ENCODE measurements around the gene DHRS1.
"Not testable (repeated sequence)": the region's sequence is repeated elsewhere in the genome, so short reads cannot be mapped to it uniquely, and the experiment has no call there.

The DHRS1 gene

DNA sequence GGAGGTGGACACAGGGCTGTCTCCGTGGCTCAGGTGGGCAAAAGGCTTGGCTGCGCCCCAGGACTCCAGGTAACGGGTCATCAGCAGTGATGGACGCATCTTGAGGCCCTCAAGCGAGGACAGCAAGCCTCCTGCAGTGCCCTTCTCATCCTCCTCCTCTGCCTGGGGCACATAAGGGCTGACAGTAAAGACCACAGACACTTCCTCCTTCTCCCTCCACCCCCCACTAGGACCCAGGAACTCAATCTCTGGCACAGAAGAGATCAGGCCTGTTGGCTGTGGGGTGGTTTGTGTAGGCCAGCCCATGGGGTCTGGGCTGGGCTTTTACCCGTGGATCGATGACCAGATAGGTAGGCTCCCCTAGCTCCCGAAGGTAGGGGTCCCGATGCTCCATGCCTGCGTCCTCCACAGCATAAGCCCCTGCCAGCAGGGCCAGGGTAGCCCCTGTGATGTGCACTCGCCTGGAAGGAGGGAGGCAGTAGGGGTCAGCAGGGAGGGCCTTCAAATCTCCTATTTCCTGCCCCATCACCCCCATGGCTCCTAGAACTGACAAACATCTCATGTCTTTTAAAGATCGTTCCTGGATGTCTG, 29.6 kb upstream of the DHRS1 start:
- peak in 2 of 10 donors; percentile 42 to 61 for DNase-seq
- intact Hi-C loops (cut with DNase I): no loop called here

DNA sequence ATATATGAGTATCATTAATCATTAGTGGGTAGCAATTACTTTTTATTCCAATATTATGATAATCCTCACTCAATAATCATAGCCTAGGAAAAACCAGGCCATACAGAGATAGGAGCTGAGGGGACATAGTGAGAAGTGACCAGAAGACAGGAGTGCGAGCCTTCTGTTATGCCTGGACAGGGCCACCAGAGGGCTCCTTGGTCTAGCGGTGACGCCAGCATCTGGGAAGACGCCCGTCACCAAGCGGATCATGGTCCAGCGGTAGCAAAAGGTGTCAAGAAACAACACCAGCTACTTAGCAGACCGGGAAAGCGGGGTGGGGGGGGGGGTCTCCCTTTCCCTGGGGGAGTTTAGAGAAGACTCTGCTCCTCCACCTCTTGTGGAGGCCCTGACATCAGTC, 28.3 kb upstream of the DHRS1 start:
- intact Hi-C loops (cut with DNase I): not testable (repeated sequence)
- DNase-seq: peak in 9 of 10 donors; percentile 54 to 94 (median 63)

DNA sequence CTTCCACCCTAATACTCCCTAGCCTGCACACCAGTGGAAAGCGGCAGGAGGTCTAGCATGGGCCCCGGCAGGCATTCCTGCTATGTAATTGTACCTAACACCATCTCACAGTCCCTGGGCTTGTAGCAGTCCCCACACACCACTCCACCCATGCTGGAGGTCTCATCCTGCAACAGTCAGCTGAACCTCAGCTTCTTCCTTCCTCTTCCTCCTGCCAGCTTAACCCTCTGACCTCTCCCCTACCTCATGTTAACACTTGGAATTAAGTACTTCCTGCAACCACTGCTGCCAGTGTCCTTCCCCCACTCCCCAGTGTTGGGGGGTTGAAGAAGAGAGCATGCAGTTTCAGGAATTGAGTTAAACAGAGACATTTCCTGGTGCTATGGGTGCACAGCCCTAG, 27.7 kb upstream of the DHRS1 start:
- peak in 2 of 10 donors; percentile 65 to 68 for DNase-seq
- intact Hi-C loops (cut with DNase I): no loop called here

DNA sequence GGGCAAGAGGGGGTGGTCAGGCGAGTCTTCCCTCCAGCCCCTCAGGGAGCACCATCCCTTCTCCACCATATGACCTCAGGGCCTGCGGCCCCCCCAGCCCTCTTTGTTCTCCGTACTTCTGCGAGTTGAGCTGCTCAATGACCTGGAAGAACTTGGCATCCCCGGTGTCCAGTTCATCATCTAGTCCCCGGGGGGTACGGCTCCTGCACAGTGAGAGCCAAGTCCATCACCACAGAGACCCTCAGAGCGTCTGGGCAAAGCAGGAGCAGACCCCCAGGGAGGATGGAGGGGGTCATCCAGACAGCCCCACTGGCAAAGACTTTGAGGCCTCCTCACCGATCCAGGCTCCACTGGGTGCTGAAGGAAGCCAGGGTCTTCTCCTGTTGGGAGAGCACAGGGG, 26.4 kb upstream of the DHRS1 start:
- peak in 2 of 10 donors; percentile 17 to 62 for DNase-seq
- intact Hi-C loops (cut with DNase I): no loop called here

DNA sequence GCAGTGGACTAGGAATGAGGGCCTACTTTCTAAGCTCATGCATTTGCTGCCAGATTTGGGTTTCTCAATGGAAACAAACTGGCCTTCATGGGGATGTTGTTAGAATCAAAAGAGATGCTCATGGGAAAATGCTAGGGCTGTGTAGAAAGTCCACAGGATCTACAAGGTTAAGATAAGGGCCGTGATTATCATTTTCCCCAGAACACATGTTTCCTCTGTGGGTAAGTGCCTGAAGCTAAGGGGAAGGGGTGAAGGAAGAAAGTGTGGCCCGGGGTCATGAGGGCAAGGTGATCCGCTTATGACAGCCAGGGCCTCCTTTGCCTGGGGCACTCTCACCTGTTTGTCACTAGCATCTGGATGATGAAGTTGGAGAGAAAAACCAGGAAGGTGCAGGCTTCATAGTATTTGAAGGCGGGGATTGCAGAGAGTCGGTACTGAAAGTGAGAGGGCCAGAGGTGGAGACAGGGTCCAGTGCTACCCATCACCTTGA, 25.5 kb upstream of the DHRS1 start:
- DNase-seq: peak in 2 of 10 donors; percentile 14 to 33
- intact Hi-C loops (cut with DNase I): no loop called here

DNA sequence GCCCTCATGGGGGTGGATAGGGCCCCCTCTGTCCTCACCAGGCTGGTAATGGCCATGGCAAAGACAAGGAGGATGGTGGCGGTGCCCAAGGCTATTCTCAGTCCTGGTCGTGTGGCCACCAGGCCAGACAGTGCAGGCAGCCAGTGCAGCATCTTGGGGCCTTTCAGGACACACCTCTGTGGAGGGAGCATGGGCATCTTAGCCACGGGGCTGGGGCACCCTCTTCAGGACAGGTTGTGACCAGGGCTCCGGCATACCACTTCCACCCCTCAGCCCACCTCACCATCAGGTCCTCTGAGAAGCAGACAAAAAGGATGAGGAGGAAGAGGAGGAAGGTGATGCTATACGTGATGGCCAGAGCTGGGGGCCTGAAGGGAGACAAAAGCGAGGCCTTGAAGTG, 24.4 kb upstream of the DHRS1 start:
- intact Hi-C loops (cut with DNase I): no loop called here
- DNase-seq: peak in 2 of 10 donors; percentile 69 to 74

DNA sequence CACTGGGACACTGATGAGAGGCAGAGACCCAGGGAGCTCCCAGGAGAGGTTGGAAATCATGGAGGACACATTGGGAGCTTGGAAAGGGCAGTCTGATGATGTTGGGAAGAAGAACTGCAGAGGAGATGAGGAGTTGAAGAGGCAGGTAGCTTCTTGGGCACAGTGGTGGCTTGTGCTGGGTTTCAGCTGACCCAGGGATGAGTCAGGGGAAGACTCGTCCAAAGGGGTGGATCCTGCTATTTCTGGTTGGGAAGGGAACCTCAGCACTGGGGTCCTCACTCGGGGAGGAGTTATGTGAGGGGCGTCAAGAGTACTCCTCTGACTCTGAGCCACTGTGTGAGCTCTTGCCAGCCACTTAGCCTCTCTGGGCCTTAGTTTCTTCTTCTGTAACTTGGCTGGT, 23.8 kb upstream of the DHRS1 start:
- intact Hi-C loops (cut with DNase I): no loop called here

DNA sequence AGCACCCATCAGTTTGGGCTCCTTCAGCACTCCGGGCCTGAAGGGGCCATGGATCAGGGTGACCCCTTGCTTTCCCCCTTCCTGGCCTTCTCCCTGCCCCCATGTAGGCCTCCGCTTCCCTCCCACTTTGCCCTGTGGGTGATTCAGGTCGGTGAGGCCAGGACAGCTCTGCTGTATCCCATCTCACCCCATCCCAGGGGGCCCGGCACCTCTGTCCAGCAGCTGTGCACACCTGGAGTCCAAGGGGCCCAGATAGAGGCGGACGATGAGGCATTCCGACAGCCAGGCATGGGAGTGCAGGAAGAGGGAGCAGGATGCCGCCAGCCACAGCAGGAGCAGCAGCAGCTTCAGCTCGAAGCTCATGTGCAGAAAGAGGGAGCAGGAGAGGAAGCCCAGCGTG, 23.1 kb upstream of the DHRS1 start:
- peak in 2 of 10 donors; percentile 40 to 58 for DNase-seq
- intact Hi-C loops (cut with DNase I): no loop called here

More for the DNA sequence above, 23.8 kb upstream of the DHRS1 start:
- peak in 2 of 10 donors; percentile 10 to 24 for DNase-seq

DNA sequence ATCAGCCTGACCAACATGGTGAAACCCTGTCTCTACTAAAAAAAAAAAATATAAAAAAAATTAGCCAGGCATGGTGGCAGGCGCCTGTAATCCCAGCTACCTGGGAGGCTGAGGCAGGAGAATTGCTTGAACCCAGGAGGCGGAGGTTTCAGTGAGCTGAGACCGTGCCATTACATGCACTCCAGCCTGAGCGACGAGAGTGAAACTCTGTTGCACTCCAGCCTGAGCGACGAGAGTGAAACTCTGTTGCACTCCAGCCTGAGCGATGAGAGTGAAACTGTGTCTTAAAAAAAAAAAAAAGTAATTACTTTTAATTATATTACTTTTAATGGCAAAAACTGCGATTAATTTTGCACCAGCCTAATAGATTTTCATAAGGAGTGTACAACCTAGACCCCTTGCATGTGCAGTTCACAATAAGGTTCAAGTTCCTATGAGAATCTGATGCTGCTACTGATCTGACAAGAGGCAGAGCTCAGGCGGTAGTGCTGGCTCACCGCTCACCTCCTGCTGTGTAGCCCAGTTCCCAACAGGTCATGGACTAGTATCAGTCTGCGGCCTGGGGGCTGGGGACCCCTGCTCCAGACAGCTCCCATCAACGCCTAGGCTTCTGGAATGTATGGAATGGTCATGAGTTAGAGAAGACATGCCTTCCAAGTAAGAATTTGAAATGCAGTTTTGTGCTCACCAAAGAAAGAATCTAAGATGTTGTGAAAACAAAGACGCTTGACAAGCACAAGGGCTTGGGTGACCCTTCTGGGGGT, 21.8 kb upstream of the DHRS1 start:
- intact Hi-C loops (cut with DNase I): no loop called here

DNA sequence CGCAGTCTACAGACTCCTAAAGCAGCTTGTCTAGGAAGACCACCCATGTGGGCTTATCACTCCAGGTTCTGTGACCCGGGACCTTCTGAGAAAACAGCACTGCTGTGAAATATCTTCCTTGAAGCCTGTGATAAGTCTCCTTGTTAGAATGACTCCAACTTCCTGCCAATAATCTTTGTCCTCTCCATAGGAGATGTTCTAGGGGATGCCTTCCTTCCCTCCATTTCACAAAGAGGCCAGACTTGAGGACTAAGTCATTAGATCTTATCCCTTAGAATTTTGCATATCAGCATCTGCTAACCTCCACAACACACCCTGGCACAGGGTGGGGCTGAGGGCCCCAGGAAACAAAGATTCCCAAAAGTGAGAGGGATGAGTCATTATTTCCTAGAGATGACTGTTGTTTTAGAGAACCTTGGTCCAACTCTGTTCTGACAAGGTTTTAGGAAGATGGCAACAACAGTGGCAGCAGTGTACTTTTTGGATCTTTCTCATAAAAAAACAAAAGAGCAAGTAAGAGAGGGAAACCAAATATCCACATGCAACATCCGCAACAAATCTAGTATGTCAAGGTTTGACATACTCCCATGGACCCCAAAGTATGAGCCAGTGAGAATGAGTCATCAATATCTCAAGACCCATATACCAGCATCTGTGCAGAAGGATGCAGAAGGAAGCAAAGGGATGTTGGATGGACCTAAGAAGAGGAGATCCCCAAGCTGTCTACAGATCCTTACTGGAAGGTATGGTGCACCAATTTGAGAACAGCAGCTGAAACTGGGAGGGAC, 17.8 kb upstream of the DHRS1 start:
- no peak for DNase-seq
- intact Hi-C loops (cut with DNase I): no loop called here

More for the DNA sequence above, 21.8 kb upstream of the DHRS1 start:
- peak in 2 of 10 donors; percentile 41 to 46 for DNase-seq

DNA sequence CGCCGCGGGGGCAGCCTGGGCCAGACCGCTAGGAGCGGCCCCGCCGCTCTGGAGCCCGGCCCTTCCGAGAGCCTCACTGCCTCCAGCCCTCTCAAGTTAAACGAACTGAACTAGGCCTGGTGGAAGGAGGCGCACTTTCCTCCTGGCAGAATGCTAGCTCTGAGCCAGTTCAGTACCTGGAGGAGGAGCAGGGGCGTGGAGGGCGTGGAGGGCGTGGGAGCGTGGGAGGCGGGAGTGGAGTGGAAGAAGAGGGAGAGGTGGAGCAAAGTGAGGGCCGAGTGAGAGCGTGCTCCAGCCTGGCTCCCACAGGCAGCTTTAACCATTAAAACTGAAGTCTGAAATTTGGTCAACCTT, 17.0 kb upstream of the DHRS1 start:
- intact Hi-C loops (cut with DNase I): no loop called here
- DNase-seq: peak in 1 of 10 donors; percentile 64

DNA sequence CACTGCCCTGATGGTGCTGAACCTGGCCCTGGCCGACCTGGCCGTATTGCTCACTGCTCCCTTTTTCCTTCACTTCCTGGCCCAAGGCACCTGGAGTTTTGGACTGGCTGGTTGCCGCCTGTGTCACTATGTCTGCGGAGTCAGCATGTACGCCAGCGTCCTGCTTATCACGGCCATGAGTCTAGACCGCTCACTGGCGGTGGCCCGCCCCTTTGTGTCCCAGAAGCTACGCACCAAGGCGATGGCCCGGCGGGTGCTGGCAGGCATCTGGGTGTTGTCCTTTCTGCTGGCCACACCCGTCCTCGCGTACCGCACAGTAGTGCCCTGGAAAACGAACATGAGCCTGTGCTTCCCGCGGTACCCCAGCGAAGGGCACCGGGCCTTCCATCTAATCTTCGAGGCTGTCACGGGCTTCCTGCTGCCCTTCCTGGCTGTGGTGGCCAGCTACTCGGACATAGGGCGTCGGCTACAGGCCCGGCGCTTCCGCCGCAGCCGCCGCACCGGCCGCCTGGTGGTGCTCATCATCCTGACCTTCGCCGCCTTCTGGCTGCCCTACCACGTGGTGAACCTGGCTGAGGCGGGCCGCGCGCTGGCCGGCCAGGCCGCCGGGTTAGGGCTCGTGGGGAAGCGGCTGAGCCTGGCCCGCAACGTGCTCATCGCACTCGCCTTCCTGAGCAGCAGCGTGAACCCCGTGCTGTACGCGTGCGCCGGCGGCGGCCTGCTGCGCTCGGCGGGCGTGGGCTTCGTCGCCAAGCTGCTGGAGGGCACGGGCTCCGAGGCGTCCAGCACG, 16.4 kb upstream of the DHRS1 start:
- peak in 2 of 10 donors; percentile 77 to 85 for DNase-seq

DNA sequence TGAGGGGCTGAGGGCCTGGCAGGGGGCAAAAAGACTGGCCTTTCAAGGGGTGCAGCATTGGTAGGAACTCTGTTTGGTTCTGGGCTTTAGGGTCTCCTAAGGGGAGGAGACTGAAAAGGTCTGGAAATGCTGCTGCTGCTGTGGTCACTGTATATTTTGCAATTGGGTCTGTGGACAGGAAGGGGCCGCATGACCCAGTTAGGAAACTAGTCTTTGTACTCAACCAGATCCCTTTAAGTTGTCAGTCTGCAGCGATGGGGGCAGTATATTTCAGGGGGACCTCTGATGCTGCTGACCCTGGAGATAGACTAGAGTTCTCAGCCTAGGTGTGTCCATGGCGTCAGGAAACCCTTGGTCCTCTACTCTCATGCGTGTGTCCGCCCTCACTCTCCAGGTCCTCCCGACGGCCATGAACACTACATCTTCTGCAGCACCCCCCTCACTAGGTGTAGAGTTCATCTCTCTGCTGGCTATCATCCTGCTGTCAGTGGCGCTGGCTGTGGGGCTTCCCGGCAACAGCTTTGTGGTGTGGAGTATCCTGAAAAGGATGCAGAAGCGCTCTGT, 15.7 kb upstream of the DHRS1 start:
- intact Hi-C loops (cut with DNase I): no loop called here
- DNase-seq: peak in 1 of 10 donors; percentile 79

More for the DNA sequence above, 16.4 kb upstream of the DHRS1 start:
- intact Hi-C loops (cut with DNase I): no loop called here

DNA sequence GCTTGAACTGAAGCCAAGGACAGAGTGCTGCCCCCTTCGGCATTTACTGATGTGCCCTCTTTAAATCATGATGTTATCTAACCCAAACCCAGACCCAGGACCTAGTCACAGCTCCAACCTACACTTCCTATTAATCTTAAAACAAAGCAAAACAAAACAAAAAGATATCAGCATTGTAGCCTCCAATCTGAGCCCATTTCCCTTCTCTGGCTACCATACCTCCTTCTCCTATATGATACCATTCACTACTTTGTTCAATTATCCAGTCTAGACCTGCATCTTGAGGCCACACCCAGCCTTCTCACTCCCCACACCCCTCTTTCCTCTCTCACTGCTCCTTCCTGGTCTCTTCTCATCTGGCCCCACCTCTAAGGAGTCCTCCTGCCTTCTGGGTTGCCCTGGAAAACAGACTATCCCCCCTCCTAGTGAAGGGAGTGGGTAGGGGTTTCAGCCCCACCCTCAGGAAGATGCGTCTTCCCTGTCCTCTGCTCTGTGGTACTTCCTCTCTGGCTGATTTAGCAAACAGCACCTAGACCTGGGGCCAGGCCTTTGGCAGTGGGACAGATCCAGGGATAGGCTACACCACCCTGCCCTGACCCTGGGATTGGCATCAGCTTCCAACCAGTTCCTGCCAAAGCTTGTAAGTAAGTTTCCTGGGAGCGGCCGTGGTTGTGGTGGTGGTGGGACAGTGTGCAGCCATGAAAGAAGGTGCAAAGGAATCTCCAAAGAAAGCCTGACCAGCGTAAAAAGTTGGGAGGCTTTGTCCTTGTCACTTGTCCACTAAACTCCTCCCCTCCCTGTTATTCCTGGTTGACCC, 15.0 kb upstream of the DHRS1 start:
- peak in 2 of 10 donors; percentile 18 to 62 for DNase-seq
- intact Hi-C loops (cut with DNase I): no loop called here

DNA sequence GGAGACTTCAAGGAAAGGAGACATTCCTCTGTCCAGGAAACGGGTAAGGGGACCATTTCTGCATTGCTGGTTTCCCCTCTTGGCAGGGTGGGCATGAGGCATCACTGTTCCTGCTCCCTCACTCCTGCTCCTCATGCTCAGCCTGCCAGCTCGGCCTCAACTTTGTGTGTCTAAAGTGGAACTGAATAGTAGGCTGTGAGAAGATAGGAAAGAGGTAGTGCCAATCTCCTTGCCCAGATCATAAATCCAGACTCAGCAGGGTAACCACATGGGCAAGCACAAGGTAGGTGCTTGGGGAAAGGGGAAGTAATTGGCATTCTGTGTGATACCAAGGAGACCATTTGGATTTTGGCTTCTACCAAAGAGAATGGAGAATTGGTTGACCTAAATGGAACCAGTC, 14.3 kb upstream of the DHRS1 start:
- intact Hi-C loops (cut with DNase I): no loop called here
- DNase-seq: peak in 2 of 10 donors; percentile 16 to 35

DNA sequence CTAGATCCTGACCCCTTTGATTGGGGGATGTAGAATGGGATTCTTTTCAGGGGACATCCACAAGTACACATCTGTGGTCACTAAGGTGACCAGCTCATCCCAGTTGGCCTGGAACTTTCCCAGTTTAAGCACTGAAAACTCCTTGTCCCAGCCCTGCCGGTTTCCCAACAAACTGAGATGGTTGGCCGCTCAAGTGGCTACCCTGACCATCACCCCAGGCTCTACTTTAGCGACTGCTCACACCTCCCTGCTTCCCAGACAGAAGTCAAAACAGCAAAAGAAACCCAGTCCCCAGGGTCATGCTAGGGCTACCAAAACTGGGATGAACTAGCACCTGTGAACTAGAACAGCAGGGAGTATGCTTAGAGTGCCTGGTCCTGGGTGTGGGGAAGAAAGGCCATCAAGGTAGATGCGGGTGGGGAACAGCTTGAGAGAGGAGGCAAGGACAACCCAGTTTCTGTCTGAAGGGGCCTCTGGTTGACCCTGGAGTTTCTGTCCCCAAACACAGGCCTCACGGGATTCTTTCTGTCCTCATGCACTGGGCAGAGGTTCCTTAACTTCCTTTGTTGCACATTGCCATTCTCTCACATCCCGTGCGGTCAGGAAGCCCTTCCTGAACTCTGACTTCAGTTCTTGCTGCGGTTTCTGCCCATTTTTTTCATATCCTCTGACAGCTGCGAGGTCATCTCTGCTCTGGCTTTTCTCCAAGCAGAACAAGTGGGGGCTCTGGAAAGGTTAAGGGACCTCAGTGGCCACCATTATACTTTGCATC, 13.3 kb upstream of the DHRS1 start:
- DNase-seq: peak in 2 of 10 donors; percentile 7 to 64
- intact Hi-C loops (cut with DNase I): no loop called here

DNA sequence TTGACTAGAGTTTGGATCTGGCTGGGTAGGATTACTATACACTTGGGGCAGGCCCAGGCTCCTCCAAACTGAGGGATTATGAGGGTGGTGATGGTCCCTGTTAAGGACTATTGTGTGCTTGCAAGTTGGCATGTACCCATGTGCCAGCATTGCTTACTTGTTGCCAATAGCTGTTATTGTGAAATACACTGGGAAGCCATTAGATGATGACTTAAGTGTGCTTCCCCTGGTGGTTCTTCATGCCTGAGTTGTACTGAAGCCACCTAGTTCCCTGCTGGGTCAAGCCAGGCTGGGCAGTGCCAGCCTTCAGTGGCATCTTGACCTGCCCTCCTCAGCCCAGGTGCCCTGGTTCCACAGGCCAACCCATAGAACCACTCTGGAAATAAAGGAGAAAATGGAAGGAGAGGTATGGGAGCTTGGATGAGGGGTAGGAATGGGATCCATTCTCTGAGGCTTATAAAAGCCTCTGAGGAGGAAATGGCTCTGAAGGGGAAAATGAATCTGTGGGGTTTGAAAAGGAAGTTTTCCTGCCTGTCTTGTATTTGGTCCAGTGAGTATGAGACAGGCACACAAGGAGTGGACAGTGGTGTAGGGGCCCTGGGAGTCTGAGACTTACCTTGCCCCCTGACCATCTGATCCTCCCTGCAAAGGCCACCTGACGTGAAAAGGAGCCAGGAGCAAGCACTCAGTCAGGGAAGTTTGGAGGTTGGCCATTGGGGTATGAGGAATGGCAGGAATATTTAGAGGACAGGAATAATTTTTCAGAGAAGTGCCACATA, 12.4 kb upstream of the DHRS1 start:
- DNase-seq: peak in 1 of 10 donors; percentile 60
- intact Hi-C loops (cut with DNase I): no loop called here
